HL-60 (cell line): ENCODE data around the gene PRDM11.

Source experiments
- DNase-seq, 2 experiments: peaks; one replicate each; pipeline ENCODE4 v3.0.0-alpha.2; 2010 to 2020; ENCODE audit warnings: low read depth in 1 of 2, low spot score in 1 of 2
- H3K27ac ChIP-seq: fragments of 250-450 bp; sonication (Bioruptor Pico); replicated peaks from 2 replicates; pipeline ENCODE4 v1.5.1; 2020; ENCODE audit warnings: mild to moderate bottlenecking, moderate library complexity
- H3K27me3 ChIP-seq: fragments of 250-450 bp; sonication (Bioruptor Pico); 2 replicates; pipeline ENCODE4 v1.5.1; 2021; ENCODE audit warnings: mild to moderate bottlenecking, moderate library complexity; ENCODE audit not compliant: insufficient read depth, poor library complexity, severe bottlenecking
- H3K4me3 ChIP-seq: replicated peaks from 2 replicates; pipeline ENCODE4 v1.5.1; 2011; ENCODE audit warnings: mild to moderate bottlenecking, control low read depth, low read length; ENCODE audit not compliant: insufficient read depth
- CTCF ChIP-seq: IDR thresholded peaks from one replicate; pipeline ENCODE4 v1.5.1; 2011; ENCODE audit warnings: low read length, control low read depth, inconsistent platforms; ENCODE audit not compliant: insufficient read depth
- GABPA ChIP-seq: IDR thresholded peaks from 2 replicates; pipeline ENCODE4 v1.6.1; 2012; ENCODE audit warnings: low read depth
- POLR2AphosphoS5 ChIP-seq: IDR thresholded peaks from 2 replicates; pipeline ENCODE4 v1.6.1; 2012; ENCODE audit warnings: low read depth
- SPI1 ChIP-seq: IDR thresholded peaks from 2 replicates; pipeline ENCODE4 v1.6.1; 2012; ENCODE audit warnings: low read depth, mild to moderate bottlenecking, borderline replicate concordance
- TF ChIP-seq, protein P1 (sequence below): IDR thresholded peaks from 2 replicates; pipeline ENCODE4 v1.6.1; 2012; ENCODE audit warnings: low read depth; ENCODE audit not compliant: insufficient replicate concordance

Gene PRDM11

DNA sequence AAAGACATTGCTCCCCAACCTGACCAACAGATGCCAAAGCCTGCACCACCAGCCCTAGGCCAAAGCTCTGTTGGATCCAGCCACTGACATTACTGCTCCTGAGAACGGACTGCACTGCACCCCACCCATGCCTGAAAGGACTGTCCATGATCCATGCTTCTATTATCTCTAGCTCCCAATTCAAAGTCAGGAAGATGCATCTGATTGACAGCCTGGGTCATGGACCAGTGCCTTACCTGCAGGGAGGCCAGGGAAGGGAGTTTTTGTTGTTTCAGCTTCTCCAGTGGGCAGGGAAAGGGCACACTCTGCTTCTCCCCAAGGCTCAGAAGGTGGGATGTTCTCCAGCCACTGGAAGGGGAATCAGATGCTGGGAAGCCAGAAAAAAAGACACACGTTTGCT lies 4.8 kb upstream of the PRDM11 start:
- Histone ChIP-seq H3K27ac (no peak overlapping the region), H3K27me3 (no peaks in the 10 kb centered on the region)
- TF ChIP-seq POLR2AphosphoS5 = no peak
- no peak for TF ChIP-seq GABPA
- no peak for TF ChIP-seq CTCF
- TF ChIP-seq SPI1 = no peak
- TF ChIP-seq, protein P1, sequence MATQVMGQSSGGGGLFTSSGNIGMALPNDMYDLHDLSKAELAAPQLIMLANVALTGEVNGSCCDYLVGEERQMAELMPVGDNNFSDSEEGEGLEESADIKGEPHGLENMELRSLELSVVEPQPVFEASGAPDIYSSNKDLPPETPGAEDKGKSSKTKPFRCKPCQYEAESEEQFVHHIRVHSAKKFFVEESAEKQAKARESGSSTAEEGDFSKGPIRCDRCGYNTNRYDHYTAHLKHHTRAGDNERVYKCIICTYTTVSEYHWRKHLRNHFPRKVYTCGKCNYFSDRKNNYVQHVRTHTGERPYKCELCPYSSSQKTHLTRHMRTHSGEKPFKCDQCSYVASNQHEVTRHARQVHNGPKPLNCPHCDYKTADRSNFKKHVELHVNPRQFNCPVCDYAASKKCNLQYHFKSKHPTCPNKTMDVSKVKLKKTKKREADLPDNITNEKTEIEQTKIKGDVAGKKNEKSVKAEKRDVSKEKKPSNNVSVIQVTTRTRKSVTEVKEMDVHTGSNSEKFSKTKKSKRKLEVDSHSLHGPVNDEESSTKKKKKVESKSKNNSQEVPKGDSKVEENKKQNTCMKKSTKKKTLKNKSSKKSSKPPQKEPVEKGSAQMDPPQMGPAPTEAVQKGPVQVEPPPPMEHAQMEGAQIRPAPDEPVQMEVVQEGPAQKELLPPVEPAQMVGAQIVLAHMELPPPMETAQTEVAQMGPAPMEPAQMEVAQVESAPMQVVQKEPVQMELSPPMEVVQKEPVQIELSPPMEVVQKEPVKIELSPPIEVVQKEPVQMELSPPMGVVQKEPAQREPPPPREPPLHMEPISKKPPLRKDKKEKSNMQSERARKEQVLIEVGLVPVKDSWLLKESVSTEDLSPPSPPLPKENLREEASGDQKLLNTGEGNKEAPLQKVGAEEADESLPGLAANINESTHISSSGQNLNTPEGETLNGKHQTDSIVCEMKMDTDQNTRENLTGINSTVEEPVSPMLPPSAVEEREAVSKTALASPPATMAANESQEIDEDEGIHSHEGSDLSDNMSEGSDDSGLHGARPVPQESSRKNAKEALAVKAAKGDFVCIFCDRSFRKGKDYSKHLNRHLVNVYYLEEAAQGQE = no peak

GRCh38 chr11:45142241-45143055 lies 4.0 kb upstream of the PRDM11 start:
- H3K27ac ChIP-seq = no peak overlapping the region
- no peaks in the 10 kb centered on the region for H3K27me3 ChIP-seq
- TF ChIP-seq, protein P1 = no peak
- TF ChIP-seq CTCF = no peak
- no peak for TF ChIP-seq POLR2AphosphoS5
- TF ChIP-seq GABPA = no peak
- no peak for TF ChIP-seq SPI1
- DNase-seq = no peak
- no peak overlapping the region for H3K4me3 ChIP-seq

More for the DNA sequence above, 4.8 kb upstream of the PRDM11 start:
- no peak overlapping the region for H3K4me3 ChIP-seq
- no peak for DNase-seq

DNA sequence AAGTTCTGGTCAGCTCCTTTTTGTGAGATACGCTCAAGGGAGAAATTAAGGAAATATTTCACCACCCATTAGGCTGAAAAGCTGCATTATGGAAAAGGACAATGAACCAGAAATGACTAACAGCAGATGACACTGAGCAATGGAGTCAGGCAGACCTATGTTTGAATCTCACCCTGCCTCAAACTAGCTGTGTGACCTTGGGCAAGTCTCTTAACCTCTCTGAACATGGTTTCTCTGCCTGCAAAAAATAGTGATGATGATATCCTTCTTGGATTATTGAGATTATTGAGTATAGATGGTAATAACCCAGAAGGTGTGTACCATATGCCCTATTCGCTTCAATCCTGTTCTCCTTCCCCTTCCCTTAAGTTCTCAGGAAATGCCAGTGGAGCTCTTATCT lies 2.9 kb upstream of the PRDM11 start:
- TF ChIP-seq CTCF (no peak), POLR2AphosphoS5 (no peak), GABPA (no peak), SPI1 (no peak)
- TF ChIP-seq, protein P1 = no peak
- Histone ChIP-seq H3K4me3 (no peak overlapping the region), H3K27ac (no peak overlapping the region), H3K27me3 (no peaks in the 10 kb centered on the region)
- DNase-seq = no peak
